ACC112 (cell line): ENCODE data around the gene RASSF4.

Experiments
- H2AFZ ChIP-seq: fragments of 200-600 bp; sonication (generic); one replicate; pipeline ENCODE4 v1.6.0; 2017; ENCODE audit warnings: antibody characterized with exemption, low read length; ENCODE audit not compliant: unreplicated experiment
- H3K27ac ChIP-seq: fragments of 200-600 bp; sonication (generic); 2 replicates; pipeline ENCODE4 v1.5.1; 2014; ENCODE audit warnings: low read depth, mild to moderate bottlenecking, antibody characterized with exemption, low read length, moderate library complexity
- H3K27me3 ChIP-seq: fragments of 200-600 bp; sonication (generic); 2 replicates; pipeline ENCODE4 v1.6.1; 2014; ENCODE audit warnings: mild to moderate bottlenecking, antibody characterized with exemption, low read length, moderate library complexity, mixed read lengths; ENCODE audit not compliant: insufficient read depth
- H3K36me3 ChIP-seq: fragments of 200-600 bp; sonication (generic); 2 replicates; pipeline ENCODE4 v1.6.1; 2016; ENCODE audit warnings: mild to moderate bottlenecking, antibody characterized with exemption, low read length, moderate library complexity, mixed read lengths; ENCODE audit not compliant: insufficient read depth
- H3K4me1 ChIP-seq: fragments of 200-600 bp; sonication (generic); one replicate; pipeline ENCODE4 v1.6.1; 2016; ENCODE audit warnings: low read length, mixed read lengths; ENCODE audit not compliant: insufficient read depth, unreplicated experiment, control insufficient read depth
- H3K4me3 ChIP-seq: fragments of 200-600 bp; sonication (generic); 2 replicates; pipeline ENCODE4 v1.5.1; 2014; ENCODE audit warnings: mild to moderate bottlenecking, low read depth, low read length
- H3K79me2 ChIP-seq: fragments of 200-600 bp; sonication (generic); one replicate; pipeline ENCODE4 v1.6.0; 2016; ENCODE audit warnings: low read length; ENCODE audit not compliant: control insufficient read depth, unreplicated experiment, insufficient read depth

Gene RASSF4

GRCh38 chr10:44958196-44958897, 1.3 kb upstream of the RASSF4 start:
- Histone ChIP-seq H3K36me3 (no peaks in the 10 kb centered on the region), H3K4me1 (peaks cover 25% of the 10 kb centered on the region), H3K27me3 (no peaks in the 10 kb centered on the region), H3K79me2 (no peaks in the 10 kb centered on the region), H3K4me3 (peak overlapping the region; percentile 83), H3K27ac (no peak overlapping the region), H2AFZ (no peak overlapping the region)

GRCh38 chr10:44958898-44959246, 730 bp upstream of the RASSF4 start:
- H3K36me3 ChIP-seq = no peaks in the 10 kb centered on the region
- H3K27me3 ChIP-seq = no peaks in the 10 kb centered on the region
- H3K27ac ChIP-seq = no peak overlapping the region
- H3K79me2 ChIP-seq = no peaks in the 10 kb centered on the region
- H3K4me1 ChIP-seq = peaks cover 27% of the 10 kb centered on the region
- H3K4me3 ChIP-seq = peak overlapping the region; percentile 83
- peak overlapping the region; percentile 74 for H2AFZ ChIP-seq

GRCh38 chr10:44960088-44960460, 472 bp downstream of the RASSF4 start:
- H3K36me3 ChIP-seq = no peaks in the 10 kb centered on the region
- peaks cover 36% of the 10 kb centered on the region for H3K4me1 ChIP-seq
- no peaks in the 10 kb centered on the region for H3K79me2 ChIP-seq
- peak overlapping the region; percentile 83 for H3K4me3 ChIP-seq
- peak overlapping the region; percentile 70 for H2AFZ ChIP-seq
- no peaks in the 10 kb centered on the region for H3K27me3 ChIP-seq
- H3K27ac ChIP-seq = no peak overlapping the region

GRCh38 chr10:44960482-44961229, 1.1 kb downstream of the RASSF4 start:
- H3K27ac ChIP-seq = no peak overlapping the region
- H2AFZ ChIP-seq = peak overlapping the region; percentile 70
- peak overlapping the region; percentile 83 for H3K4me3 ChIP-seq
- no peaks in the 10 kb centered on the region for H3K27me3 ChIP-seq
- no peaks in the 10 kb centered on the region for H3K36me3 ChIP-seq
- peaks cover 37% of the 10 kb centered on the region for H3K4me1 ChIP-seq
- H3K79me2 ChIP-seq = no peaks in the 10 kb centered on the region

- H3K79me2 ChIP-seq = no peaks in the 10 kb centered on the region
- H2AFZ ChIP-seq = no peak overlapping the region
- H3K36me3 ChIP-seq = no peaks in the 10 kb centered on the region
- no peak overlapping the region for H3K4me3 ChIP-seq
- H3K27ac ChIP-seq = no peak overlapping the region
- H3K27me3 ChIP-seq = no peaks in the 10 kb centered on the region
- H3K4me1 ChIP-seq = peaks cover 42% of the 10 kb centered on the region
These were observed 1.6 kb downstream of the RASSF4 start for GRCh38 chr10:44961230-44961571.

GRCh38 chr10:44961931-44962750, 2.5 kb downstream of the RASSF4 start:
- Histone ChIP-seq H3K4me3 (no peak overlapping the region), H3K27me3 (no peaks in the 10 kb centered on the region), H3K27ac (no peak overlapping the region), H3K4me1 (peaks cover 47% of the 10 kb centered on the region), H3K36me3 (no peaks in the 10 kb centered on the region), H2AFZ (no peak overlapping the region), H3K79me2 (no peaks in the 10 kb centered on the region)

GRCh38 chr10:44962870-44963738, 3.5 kb downstream of the RASSF4 start:
- Histone ChIP-seq H3K4me3 (no peak overlapping the region), H3K4me1 (peaks cover 48% of the 10 kb centered on the region), H2AFZ (no peak overlapping the region)

GRCh38 chr10:44963772-44964633, 4.4 kb downstream of the RASSF4 start:
- Histone ChIP-seq H3K79me2 (no peaks in the 10 kb centered on the region), H3K4me3 (no peak overlapping the region), H3K4me1 (peaks cover 48% of the 10 kb centered on the region), H3K27ac (no peak overlapping the region), H3K36me3 (no peaks in the 10 kb centered on the region), H2AFZ (no peak overlapping the region), H3K27me3 (no peaks in the 10 kb centered on the region)

More at GRCh38 chr10:44962870-44963738, 3.5 kb downstream of the RASSF4 start:
- Histone ChIP-seq H3K27me3 (no peaks in the 10 kb centered on the region), H3K79me2 (no peaks in the 10 kb centered on the region), H3K27ac (no peak overlapping the region), H3K36me3 (no peaks in the 10 kb centered on the region)

- H3K4me1 ChIP-seq = peaks cover 45% of the 10 kb centered on the region
- H3K79me2 ChIP-seq = no peaks in the 10 kb centered on the region
- no peak overlapping the region for H3K27ac ChIP-seq
These were observed 5.5 kb downstream of the RASSF4 start for GRCh38 chr10:44965104-44965503.

More at GRCh38 chr10:44965104-44965503, 5.5 kb downstream of the RASSF4 start:
- no peak overlapping the region for H3K4me3 ChIP-seq
- H3K36me3 ChIP-seq = no peaks in the 10 kb centered on the region
- no peak overlapping the region for H2AFZ ChIP-seq
- no peaks in the 10 kb centered on the region for H3K27me3 ChIP-seq
